NOMO-1 (cell line): Measurements from ENCODE around the gene LRCH4.
"Not testable (repeated sequence)": the region's sequence is repeated elsewhere in the genome, so short reads cannot be mapped to it uniquely, and the experiment has no call there.

Source experiments
- DNase-seq, 2 experiments: peaks; one replicate each; lab custom pipeline; 2025; ENCODE audit not compliant: unreplicated experiment in 2 of 2; lab: John Stamatoyannopoulos, UW

The LRCH4 gene

GRCh38 chr7:100568176-100568895 is 17.6 kb downstream of the LRCH4 start:
- no peak for DNase-seq

GRCh38 chr7:100567751-100568175 is 18.2 kb downstream of the LRCH4 start:
- DNase-seq = no peak

DNA sequence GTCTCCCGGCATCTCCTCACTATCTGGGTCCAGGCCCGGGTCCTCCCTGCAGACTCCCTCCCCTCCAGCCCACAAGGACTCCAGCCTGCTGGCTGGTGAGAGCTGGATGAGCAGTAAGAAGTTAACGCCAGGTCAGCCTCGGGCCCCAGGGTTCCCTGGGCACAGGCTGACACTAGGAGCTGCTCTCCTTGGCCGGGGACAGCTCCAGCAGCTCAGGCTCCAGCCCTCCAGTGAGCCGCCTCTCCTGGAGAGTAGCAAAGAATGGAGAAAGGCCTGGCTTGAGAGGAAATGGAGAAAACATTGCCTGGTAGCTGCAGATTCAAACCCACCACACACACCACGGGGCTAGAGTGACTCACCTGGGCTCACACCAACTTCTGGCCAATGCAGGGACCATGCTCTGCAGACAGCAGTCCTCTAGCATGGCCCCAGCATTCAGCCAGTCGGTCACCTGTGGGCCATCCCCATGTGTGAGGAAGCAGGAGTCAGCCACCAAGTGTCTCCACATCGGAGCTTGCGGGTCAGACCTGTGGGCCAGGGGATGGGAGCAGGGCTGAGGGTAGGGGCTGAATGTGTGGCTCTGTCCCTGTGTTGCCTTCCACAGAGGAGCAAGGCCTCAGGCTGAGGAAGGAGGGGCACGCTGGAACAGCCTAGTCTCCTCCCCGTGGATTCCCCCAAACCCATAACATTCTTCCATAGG is 18.7 kb downstream of the LRCH4 start:
- DNase-seq = no peak

DNA sequence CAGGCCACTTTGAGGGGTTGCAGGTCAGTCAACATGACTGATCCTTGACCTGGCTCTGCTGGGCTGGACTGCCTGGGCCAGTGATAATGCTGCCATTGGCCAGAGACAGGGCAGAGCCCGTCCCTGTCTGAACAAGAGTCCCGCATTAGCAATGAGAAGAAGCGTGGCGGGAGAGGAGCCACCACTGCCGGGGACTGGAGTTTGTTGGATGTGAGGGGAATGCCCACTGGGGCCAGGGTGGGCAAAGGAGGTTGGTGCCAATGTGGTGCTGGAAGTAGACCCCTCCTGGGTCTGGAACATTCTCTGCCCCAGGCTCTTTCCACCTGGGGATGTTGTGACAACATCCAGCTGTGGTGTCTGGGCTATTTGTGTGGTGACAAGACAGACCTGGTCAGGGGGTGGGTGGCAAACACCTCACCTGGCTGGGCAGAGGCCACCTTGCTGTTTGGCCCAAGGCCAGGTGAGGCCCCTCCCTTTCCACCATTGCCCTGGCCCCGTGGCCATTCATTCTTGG is 19.9 kb downstream of the LRCH4 start:
- no peak for DNase-seq

- no peak for DNase-seq
These were observed 20.8 kb downstream of the LRCH4 start for GRCh38 chr7:100565133-100565571.

GRCh38 chr7:100564405-100564804 is 21.5 kb downstream of the LRCH4 start:
- DNase-seq = not testable (repeated sequence)

DNA sequence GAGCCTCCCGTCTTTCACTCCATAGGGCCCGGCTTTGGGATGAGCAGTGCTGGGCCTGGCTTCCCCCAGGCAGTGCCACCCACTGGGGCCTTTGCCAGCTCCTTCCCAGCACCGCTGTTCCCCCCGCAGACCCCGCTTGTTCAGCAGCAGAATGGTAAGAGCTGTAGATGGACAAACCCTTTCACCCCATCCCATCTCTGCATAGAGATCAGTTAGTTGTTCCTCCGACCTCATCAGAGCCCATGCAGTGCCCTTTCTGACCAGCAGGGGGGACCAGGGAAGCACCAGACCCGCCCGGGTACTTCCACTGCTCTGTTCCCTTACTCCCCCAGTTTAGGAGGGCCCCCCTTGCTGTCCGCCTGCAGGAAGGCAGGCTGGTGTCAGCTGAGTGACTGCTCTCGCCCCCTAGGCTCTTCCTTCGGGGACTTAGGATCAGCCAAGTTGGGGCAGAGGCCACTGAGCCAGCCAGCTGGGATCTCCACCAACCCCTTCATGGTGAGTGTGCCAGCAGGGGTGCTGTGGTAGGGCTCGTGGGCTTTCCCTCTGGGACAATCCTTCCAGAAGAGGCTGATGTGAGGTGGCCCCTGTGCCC is 22.0 kb downstream of the LRCH4 start:
- peak; percentile 66 to 78 for DNase-seq

GRCh38 chr7:100563100-100563564 is 22.8 kb downstream of the LRCH4 start:
- no peak for DNase-seq

DNA sequence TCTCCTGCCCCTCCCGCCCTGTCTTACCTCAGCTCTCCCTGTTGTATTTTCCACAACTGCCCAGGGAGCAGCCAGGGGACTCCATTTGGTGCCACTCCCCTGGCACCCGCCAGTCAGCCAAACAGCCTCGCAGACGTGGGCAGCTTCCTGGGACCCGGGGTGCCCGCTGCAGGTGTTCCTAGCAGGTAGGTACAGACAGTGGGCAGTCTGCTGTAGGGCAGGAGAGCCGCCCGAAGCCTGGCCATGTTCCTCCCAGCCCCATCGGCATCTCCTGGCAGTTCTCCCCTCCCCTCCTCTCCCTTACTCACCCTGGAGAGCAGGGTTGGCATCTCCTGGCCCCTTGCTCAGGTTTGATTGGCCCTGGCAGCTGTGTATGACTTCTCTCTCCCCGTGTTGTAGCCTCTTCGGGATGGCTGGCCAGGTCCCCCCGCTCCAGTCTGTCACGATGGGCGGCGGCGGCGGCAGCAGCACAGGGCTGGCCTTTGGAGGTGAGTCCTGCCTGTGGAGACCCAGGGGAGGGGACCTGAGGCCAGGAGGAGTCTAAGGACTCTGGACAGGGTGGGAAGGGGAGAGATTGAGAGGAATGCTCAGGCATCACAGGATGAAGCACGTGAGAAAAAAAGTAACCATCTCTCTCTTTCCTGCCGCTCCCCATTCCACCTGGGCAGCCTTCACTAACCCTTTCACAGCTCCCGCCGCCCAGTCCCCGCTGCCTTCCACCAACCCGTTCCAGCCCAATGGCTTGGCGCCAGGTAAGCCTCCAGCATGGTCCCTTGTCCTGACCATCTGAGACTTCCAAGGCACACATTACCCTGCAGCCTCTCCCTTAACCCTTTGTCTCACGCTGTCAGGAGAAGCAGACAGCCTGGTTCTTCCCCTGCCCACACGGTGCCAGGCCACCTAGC is 23.5 kb downstream of the LRCH4 start:
- DNase-seq = no peak

DNA sequence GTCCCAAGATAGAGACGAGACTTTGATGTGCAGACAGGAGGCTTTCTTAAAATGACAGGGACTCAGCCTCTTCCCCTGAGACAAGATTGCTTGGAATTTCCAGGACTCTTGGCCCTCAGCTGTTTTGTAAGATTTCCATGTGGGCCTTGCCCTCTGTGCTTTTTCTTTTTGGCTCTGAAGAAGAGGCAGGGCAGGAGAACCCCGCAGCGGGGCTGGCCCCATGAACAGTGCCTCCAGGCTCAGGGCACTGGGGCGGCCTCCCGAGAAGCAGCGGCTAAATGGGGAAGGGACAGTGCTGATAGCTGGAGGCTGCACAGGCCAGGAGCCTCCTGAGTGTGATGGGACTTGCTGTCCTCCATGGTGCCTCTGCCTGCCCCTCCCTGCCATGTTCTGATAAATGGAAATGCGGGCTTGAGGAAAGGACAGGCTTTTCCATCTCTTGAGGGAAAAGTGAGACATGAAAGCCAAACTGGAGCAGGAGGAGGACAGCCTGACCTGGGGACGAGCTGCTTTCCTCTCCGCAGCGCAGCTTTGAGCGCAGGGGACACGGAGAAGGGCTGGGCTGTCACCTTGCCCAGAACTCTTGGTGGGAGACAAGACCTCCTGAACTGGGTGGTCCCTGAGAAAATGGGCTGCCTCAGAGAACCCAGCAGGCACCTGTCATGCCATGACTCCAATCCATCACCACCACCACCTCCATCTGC is 24.3 kb downstream of the LRCH4 start:
- no peak for DNase-seq

DNA sequence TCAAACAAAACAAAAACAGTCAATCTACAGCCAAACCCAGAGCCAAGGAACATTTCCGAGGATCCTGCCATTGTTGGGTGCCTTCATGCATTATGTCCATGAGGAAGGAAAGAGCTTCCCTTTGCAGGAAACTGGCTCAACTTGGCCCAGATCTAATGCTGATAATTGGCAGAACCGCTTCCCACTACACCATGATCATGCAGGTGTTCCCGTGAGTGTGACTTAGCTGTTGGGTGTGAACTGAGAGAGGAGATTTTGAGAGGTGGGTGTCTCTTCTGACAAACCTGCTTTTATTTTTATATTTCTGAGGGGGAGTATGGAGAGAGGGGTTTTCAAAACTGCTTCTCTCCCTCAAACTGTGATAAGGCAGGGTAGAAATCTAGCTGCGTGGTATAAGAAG is 26.8 kb downstream of the LRCH4 start:
- DNase-seq = no peak

GRCh38 chr7:100556541-100556940 is 29.4 kb downstream of the LRCH4 start:
- DNase-seq = peak; percentile 70 to 87

GRCh38 chr7:100555701-100556100 is 30.2 kb downstream of the LRCH4 start:
- DNase-seq = no peak

GRCh38 chr7:100553032-100553431 is 32.9 kb downstream of the LRCH4 start:
- DNase-seq = no peak

DNA sequence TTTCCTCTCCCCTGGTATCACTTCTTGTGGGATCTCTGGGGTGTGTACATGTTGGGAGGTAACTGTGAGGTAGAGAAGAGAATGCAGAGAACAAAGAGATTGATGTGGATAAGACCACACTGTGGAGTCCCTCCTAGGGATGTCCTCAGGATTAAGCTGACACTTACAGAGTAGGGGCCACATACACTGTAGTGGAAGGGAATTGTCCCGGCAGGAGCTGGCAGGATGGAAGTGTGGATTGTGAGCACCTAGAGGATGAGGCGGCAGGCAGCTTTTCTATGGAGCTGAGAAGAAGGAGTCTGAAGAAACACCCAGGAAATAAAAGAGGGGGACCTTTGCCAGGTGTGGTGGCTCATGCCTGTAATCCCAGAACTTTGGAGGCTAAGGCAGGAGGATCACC is 33.4 kb downstream of the LRCH4 start:
- DNase-seq = no peak

DNA sequence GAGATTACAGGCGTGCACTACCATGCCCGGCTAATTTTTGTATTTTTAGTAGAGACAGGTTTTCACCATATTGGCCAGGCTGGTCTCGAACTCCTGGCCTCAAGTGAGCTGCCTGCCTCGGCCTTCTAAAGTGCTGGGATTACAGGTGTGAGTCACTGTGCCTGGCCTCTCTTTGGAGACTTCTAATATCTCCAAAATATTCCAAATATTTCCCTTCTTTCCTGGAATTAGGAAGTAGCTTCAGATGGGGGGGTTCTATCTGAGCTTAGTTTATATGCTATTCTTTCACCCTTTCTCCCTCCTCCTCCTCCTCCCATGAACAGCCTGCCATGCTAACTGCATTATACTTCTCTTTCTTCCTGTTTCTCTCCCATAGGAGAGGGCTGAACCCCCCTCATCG is 37.5 kb downstream of the LRCH4 start:
- not testable (repeated sequence) for DNase-seq

GRCh38 chr7:100547872-100548271 is 38.1 kb downstream of the LRCH4 start:
- DNase-seq = no peak

GRCh38 chr7:100546926-100547800 is 38.8 kb downstream of the LRCH4 start:
- no peak for DNase-seq
